T-helper 17 cell (primary cell): ENCODE results near the gene TNIP1. TPM values are rescaled to one million over a fixed set of nuclear protein-coding genes. Genes with fewer than 3 reads are reported as not detected.

Experiments used
- ATAC-seq: fragments of 150-1000 bp; cut with Tn5 transposase; 2 replicates; pipeline ENCODE4 v1.10.0; 2021; ENCODE audit warnings: mild to moderate bottlenecking, moderate library complexity
- DNase-seq, 3 donors: peaks; one replicate each; pipeline versions ENCODE4 v3.0.0 to v3.0.0-alpha.2; 2020 to 2021
- H3K9me3 ChIP-seq: one replicate; pipeline ENCODE4 v1.7.0; 2013; ENCODE audit warnings: low read length, mild to moderate bottlenecking; ENCODE audit not compliant: control insufficient read depth, poor library complexity, severe bottlenecking
- H3K27ac Mint-ChIP-seq: one replicate; pipeline ENCODE4 v1.8.0; 2022; ENCODE audit warnings: mild to moderate bottlenecking, moderate library complexity, mixed read lengths
- H3K27me3 Mint-ChIP-seq: one replicate; pipeline ENCODE4 v1.8.0; 2022; ENCODE audit warnings: mixed read lengths
- H3K36me3 Mint-ChIP-seq: one replicate; pipeline ENCODE4 v1.8.0; 2022; ENCODE audit warnings: low read depth, mixed read lengths
- H3K4me1 Mint-ChIP-seq: one replicate; pipeline ENCODE4 v1.8.0; 2022; ENCODE audit warnings: mild to moderate bottlenecking, mixed read lengths
- H3K4me3 Mint-ChIP-seq: one replicate; pipeline ENCODE4 v1.8.0; 2022; ENCODE audit warnings: mild to moderate bottlenecking, moderate library complexity, mixed read lengths
- total RNA-seq, 4 donors: library from RNA in 2 of 4; stranded (reverse) in 2 of 4; gene quantifications; one replicate each; pipeline ENCODE4 v1.2.3 and lab custom pipeline; 2022 to 2026

The TNIP1 gene
- total RNA-seq, 2 donors from 2014 or later, result 227 to 245 TPM

DNA sequence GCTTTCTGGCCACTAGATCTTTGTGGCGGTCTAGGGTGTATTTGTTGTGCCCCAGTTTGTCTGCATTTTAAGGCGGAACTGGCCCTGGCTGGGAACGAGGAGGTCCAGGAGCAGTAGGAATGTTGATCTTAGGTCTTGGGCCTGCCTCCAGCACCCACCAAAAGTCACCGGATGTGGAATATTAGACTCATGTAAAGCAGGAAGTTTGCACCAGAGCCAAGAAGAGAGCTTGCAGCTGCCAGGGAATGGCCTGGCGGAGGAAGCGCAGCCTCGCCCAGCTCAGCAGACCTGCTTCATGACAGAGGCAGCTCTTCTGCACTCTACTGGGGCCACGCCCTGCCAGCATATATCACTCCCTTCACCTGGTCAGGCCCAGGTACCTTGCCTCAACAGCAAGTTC lies 57.2 kb downstream of the TNIP1 start:
- no peaks in the 10 kb centered on the region for H3K27me3 Mint-ChIP-seq
- ATAC-seq (no peak), DNase-seq (no peak)
- H3K4me1 Mint-ChIP-seq, result peaks cover 24% of the 10 kb centered on the region
- no peaks in the 10 kb centered on the region for H3K9me3 ChIP-seq
- peak overlapping the region; percentile 72 for H3K27ac Mint-ChIP-seq
- peaks cover 3% of the 10 kb centered on the region for H3K36me3 Mint-ChIP-seq
- no peak overlapping the region for H3K4me3 Mint-ChIP-seq

- no peak overlapping the region for H3K27ac Mint-ChIP-seq
- H3K4me3 Mint-ChIP-seq, result no peak overlapping the region
- no peaks in the 10 kb centered on the region for H3K36me3 Mint-ChIP-seq
Measured at GRCh38 chr5:151023047-151023615, 57.7 kb downstream of the TNIP1 start.

GRCh38 chr5:151022511-151023018 lies 58.3 kb downstream of the TNIP1 start:
- peak; percentile 44 for ATAC-seq

More at GRCh38 chr5:151023047-151023615, 57.7 kb downstream of the TNIP1 start:
- no peaks in the 10 kb centered on the region for H3K9me3 ChIP-seq
- H3K4me1 Mint-ChIP-seq, result peaks cover 24% of the 10 kb centered on the region
- DNase-seq (no peak), ATAC-seq (no peak)
- no peaks in the 10 kb centered on the region for H3K27me3 Mint-ChIP-seq

GRCh38 chr5:151021746-151022145 lies 59.1 kb downstream of the TNIP1 start:
- no peaks in the 10 kb centered on the region for H3K27me3 Mint-ChIP-seq
- H3K27ac Mint-ChIP-seq, result no peak overlapping the region
- ATAC-seq, result no peak
- DNase-seq, result no peak
- H3K4me3 Mint-ChIP-seq, result peak overlapping the region; percentile 88
- peaks cover 3% of the 10 kb centered on the region for H3K36me3 Mint-ChIP-seq
- no peaks in the 10 kb centered on the region for H3K9me3 ChIP-seq
- H3K4me1 Mint-ChIP-seq, result peaks cover 28% of the 10 kb centered on the region

More at GRCh38 chr5:151022511-151023018, 58.3 kb downstream of the TNIP1 start:
- Mint-ChIP-seq H3K4me1 (peaks cover 26% of the 10 kb centered on the region), H3K36me3 (peaks cover 2% of the 10 kb centered on the region), H3K4me3 (no peak overlapping the region), H3K27me3 (no peaks in the 10 kb centered on the region), H3K27ac (no peak overlapping the region)
- no peaks in the 10 kb centered on the region for H3K9me3 ChIP-seq
- no peak for DNase-seq

- Mint-ChIP-seq H3K27me3 (no peaks in the 10 kb centered on the region), H3K4me1 (peaks cover 28% of the 10 kb centered on the region), H3K36me3 (peaks cover 3% of the 10 kb centered on the region), H3K4me3 (peak within 1 kb of the TSS; percentile 88), H3K27ac (peak within 1 kb of the TSS; percentile 65)
- no peak for DNase-seq
- ATAC-seq, result peak; percentile 54
- H3K9me3 ChIP-seq, result no peaks in the 10 kb centered on the region
Measured at GRCh38 chr5:151020304-151021110, 60.3 kb downstream of the TNIP1 start, which contains the start of gene GPX3. Gene GPX3 (plus strand): TSS chr5:151020591. CDS start chr5:151020655, 64 bp downstream.

DNA sequence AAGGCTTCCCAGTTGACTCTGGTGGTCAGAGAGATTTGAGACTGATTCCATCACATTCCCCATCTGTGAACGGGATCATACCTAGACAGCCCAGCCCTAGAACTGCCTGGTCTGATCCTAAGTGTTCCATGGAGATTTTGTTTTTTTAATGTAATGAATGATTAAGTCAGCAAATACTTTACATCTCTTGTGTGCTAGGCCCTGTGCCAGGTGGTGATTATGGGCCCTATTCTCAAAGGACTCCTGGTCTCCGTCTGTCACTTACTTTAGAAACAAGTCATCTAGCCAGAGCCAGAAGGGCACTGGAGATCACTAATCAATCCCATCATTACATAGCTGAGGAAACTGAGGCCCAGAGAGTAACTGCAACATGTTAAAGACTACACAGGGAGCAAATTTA lies 61.5 kb downstream of the TNIP1 start:
- Mint-ChIP-seq H3K27me3 (no peaks in the 10 kb centered on the region), H3K4me1 (peaks cover 24% of the 10 kb centered on the region), H3K4me3 (no peak overlapping the region), H3K27ac (no peak overlapping the region), H3K36me3 (peaks cover 3% of the 10 kb centered on the region)
- no peaks in the 10 kb centered on the region for H3K9me3 ChIP-seq
- ATAC-seq (no peak), DNase-seq (no peak)

GRCh38 chr5:151018846-151019245 lies 62.0 kb downstream of the TNIP1 start:
- no peak overlapping the region for H3K4me3 Mint-ChIP-seq
- H3K36me3 Mint-ChIP-seq, result peaks cover 3% of the 10 kb centered on the region
- H3K9me3 ChIP-seq, result no peaks in the 10 kb centered on the region
- no peak for DNase-seq
- no peak overlapping the region for H3K27ac Mint-ChIP-seq
- H3K27me3 Mint-ChIP-seq, result no peaks in the 10 kb centered on the region
- H3K4me1 Mint-ChIP-seq, result peaks cover 20% of the 10 kb centered on the region
- no peak for ATAC-seq

GRCh38 chr5:151017897-151018296 lies 62.9 kb downstream of the TNIP1 start:
- H3K27me3 Mint-ChIP-seq, result no peaks in the 10 kb centered on the region
- H3K4me1 Mint-ChIP-seq, result peaks cover 20% of the 10 kb centered on the region
- no peak for DNase-seq
- H3K4me3 Mint-ChIP-seq, result no peak overlapping the region
- H3K9me3 ChIP-seq, result no peaks in the 10 kb centered on the region
- ATAC-seq, result no peak
- H3K27ac Mint-ChIP-seq, result no peak overlapping the region
- H3K36me3 Mint-ChIP-seq, result peaks cover 3% of the 10 kb centered on the region

DNA sequence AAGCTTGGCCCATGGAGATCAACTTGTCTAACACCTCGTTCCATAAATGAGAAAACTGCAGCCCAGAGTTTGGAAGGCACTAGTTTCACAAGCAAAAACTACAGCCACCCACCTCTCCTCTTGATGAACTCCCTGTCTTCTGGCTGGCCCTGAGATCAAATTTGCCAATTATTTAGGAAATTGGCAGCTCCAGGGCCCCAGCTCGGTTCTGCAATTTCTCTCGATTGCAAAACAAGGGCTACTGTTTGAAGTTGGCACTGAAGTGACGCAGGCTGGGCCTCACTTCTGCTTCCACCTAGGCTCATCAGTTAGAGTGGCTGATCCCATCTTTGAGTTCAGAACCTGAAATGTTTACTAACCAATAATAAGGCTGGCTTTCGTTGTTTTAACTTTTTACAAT lies 64.1 kb downstream of the TNIP1 start:
- Mint-ChIP-seq H3K27me3 (peaks cover 3% of the 10 kb centered on the region), H3K4me3 (no peak overlapping the region), H3K36me3 (peaks cover 3% of the 10 kb centered on the region), H3K27ac (no peak overlapping the region), H3K4me1 (peaks cover 11% of the 10 kb centered on the region)
- DNase-seq, result no peak
- no peak for ATAC-seq
- no peaks in the 10 kb centered on the region for H3K9me3 ChIP-seq

GRCh38 chr5:151015974-151016587 lies 64.8 kb downstream of the TNIP1 start:
- Mint-ChIP-seq H3K27ac (no peak overlapping the region), H3K36me3 (peaks cover 3% of the 10 kb centered on the region), H3K4me3 (no peak overlapping the region), H3K4me1 (peaks cover 9% of the 10 kb centered on the region), H3K27me3 (peaks cover 6% of the 10 kb centered on the region)
- no peak for ATAC-seq
- H3K9me3 ChIP-seq, result no peaks in the 10 kb centered on the region
- no peak for DNase-seq

- Mint-ChIP-seq H3K4me1 (peaks cover 6% of the 10 kb centered on the region), H3K27me3 (peaks cover 6% of the 10 kb centered on the region), H3K4me3 (no peak overlapping the region), H3K27ac (no peak overlapping the region), H3K36me3 (peaks cover 3% of the 10 kb centered on the region)
- ATAC-seq (no peak), DNase-seq (no peak)
- no peaks in the 10 kb centered on the region for H3K9me3 ChIP-seq
Measured at GRCh38 chr5:151014680-151015343, 66.0 kb downstream of the TNIP1 start.

- DNase-seq (no peak), ATAC-seq (no peak)
- Mint-ChIP-seq H3K4me3 (no peak overlapping the region), H3K36me3 (peaks cover 3% of the 10 kb centered on the region), H3K27me3 (peaks cover 20% of the 10 kb centered on the region), H3K27ac (no peak overlapping the region), H3K4me1 (peaks cover 4% of the 10 kb centered on the region)
- H3K9me3 ChIP-seq, result no peaks in the 10 kb centered on the region
Measured at GRCh38 chr5:151012862-151013261, 68.0 kb downstream of the TNIP1 start.

GRCh38 chr5:151008906-151009305 lies 71.9 kb downstream of the TNIP1 start:
- H3K27ac Mint-ChIP-seq, result no peak overlapping the region
- ATAC-seq (no peak), DNase-seq (no peak)
- no peaks in the 10 kb centered on the region for H3K9me3 ChIP-seq
- no peaks in the 10 kb centered on the region for H3K36me3 Mint-ChIP-seq
- H3K4me1 Mint-ChIP-seq, result no peaks in the 10 kb centered on the region
- H3K4me3 Mint-ChIP-seq, result no peak overlapping the region
- H3K27me3 Mint-ChIP-seq, result peaks cover 27% of the 10 kb centered on the region
